SK-N-MC (cell line): ENCODE results near the gene KCNK3.

ENCODE experiments used
- EZH2 ChIP-seq: fragments of 200-600 bp; sonication (generic); IDR thresholded peaks from one replicate; pipeline ENCODE4 v1.6.1; 2017; ENCODE audit warnings: antibody characterized with exemption
- FOXP2 ChIP-seq: optimal IDR thresholded peaks from 2 replicates; pipeline ENCODE3; 2011; ENCODE audit warnings: mild to moderate bottlenecking, moderate library complexity; ENCODE audit not compliant: insufficient read depth; ENCODE audit errors: extremely low read length, control extremely low read depth
- POLR2AphosphoS5 ChIP-seq: IDR thresholded peaks from 2 replicates; pipeline ENCODE4 v1.6.1; 2012; ENCODE audit warnings: mild to moderate bottlenecking, low read depth, low read length, borderline replicate concordance

DNA sequence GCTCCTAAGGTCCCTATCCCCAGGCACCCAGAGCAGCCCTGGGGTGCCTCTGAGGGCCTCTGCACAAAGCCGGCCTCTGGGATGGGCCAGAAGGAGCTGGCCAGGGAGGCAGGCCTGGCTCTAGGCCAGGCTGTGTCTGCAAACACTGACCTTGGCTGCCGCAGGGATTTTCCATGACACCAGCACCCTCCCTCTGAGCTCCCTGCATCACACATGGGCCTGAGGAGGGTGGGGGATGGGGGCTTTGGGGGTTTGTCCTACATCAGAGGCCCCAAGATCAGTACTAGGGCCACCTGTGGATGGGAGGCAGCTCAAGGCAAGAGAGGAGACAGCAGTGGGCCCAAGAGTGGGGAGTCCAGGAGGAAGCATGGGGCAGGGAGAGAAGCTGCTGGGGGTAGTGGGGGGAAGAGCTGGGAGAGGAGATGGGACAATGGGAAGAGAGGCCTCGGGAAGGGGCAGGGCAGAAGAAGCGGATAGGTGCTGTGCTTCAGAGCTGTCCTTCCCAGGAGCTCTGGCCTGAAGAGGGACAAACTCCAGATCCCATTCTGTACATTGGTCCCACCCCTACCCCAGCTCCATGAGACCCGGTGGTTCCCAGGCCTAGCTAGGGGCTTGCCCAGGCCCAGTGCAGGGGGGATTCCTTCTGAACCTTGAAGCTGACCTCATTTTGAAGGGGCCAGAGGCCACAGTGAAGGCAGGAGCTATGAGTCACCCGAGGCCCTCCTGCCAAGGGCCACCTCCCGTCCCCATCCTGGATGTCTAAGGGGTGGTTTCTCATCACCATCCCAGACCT, 28.0 kb downstream of the KCNK3 start:
- no peak for TF ChIP-seq POLR2AphosphoS5
- TF ChIP-seq EZH2: no peak
- no peak for TF ChIP-seq FOXP2
